ENCODE results near the gene VCX2.

DNA sequence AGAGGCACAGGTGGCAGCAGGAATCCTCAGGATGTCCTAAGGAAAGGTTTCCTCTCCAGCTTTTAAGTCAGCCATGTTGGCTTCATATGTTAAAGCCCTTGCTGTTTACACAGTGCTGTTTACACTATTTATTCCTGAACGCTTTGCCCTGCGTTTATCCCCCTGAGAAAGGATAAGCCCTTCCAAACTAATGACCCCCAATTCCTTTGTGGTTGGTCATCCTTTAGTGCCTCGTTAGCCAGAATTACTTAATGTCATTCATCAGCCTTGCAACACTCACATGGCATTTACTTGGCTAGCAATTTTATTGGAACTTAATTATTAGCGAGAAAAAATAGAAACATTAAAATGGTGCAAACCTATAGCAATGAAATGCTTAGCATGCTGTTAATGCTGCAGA is 23.8 kb downstream of the VCX2 start:
- TF ChIP-seq ZNF274 (IDR thresholded peaks at IDR 0.05; ENCODE audit: low read depth, low read length) = no peak
- no peak for TF ChIP-seq YY1 (IDR thresholded peaks at IDR 0.05; ENCODE audit: insufficient read depth, insufficient read length)
